HG02763 (cell line): ENCODE measurements around the gene PCYT2.

ENCODE experiments used
- ATAC-seq: cut with Tn5 transposase; IDR thresholded peaks from one replicate; pipeline ENCODE4 v1.9.1; 2021; ENCODE audit warnings: mild to moderate bottlenecking, moderate library complexity; ENCODE audit not compliant: unreplicated experiment

PCYT2 gene

DNA sequence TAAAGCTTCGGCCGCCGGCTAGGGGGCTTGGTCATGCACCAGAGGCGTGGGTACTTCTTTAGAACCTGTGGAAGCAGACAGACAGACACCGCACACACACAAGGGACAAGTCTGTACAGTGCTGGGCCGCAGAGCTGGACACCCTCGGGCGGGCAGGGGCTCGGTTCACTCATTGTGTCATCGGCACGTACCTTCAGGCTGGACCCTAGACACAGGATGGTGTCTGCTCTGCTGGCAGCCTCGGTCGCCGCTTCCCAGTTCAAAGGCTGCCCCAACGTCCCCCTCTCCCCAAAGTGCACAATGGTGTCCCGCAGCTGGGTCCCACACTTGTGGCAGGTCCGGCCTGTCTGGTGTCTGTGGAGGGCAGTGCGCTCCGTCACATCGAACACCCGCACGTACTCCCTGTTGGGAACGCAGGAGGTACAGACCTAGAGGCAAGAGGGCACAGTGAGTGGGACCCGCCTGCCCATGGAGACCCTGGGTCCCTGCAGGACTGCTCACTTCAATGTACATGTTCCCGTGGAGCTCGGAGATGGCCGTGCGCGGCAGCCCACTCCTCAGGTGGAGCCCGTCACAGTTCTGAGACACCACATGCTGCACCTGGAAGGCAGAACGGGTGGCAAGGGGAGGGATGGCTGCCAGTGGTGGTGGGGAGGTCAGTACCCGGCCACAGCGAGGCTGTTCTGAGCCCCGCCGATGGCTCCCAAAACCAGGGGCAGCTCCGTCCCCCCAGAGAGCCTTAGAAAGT is 3.1 kb upstream of the PCYT2 start:
- no peak for ATAC-seq

DNA sequence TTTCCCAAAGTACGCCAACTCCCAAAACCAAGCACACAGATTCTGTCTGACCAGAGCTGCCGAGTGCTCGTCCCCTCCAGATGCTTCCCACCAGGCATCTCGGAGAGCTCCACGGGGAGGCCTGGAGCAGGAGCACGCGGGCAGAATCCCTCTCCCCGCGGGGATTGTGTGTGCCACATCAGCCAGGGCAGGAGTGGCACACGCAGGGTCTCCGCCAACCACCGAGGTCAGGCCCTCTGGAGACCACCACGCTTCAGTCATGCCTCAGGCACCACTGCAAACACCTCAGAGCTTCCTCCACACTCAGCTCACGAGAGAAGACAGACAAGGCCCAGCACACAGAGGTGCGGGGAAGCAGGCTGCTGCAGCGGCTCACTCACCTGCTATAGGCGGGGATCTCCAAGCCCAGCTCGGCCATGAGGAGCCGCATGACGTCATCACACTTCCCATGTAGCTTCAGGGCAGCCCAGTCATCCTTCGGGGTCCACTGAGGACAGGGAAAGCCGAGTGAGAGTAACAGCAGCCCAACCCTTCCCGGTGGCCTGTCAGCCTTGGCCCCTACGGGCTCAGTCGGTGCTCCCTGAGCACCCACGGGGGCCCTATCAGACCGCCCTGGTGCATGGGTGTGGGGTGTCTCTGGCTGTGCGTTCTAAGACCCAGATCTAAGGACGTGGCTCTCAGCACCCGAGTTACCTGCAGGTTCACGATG is 2.3 kb upstream of the PCYT2 start:
- no peak for ATAC-seq

DNA sequence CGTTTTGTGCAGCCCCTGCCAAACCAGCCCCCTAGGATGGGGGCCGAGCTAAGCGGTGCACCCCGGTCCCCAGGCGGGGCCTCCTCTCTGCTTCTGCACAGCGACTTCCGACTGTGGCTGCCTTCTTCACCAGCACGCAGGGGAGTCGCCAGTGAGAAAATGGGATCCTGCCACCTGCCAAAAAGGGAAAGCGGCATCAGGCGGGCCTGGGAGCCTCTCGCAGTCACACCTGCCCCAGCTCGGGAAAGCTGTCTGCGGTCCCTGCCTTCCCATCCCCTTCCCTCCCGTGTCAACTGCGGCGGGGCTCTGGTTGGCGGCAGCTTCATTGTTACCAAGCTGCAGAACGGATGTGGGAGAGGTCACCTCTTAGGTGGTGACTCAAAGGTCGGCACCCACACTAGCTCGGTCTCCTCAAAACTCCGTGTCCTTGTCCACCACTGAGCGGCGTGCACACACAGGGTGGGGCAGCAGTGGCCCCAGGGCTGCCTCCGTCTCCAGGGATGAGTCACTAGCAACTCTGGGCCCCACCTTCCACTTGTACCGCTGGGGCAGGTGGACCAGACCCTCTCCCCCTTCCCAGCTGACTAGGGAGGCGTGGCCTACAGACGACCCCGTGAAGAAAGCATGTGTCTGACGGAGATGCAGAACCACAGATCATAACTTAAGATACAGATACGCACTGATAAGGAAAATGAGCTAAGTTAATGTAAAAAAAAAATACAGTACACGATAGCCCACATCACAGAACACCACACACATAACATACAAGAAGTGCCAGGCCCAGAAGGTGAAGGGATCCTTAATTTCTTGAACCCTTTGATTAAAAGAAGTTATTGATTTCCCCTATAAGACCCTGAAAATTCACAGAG is 1.5 kb upstream of the PCYT2 start:
- ATAC-seq = no peak

DNA sequence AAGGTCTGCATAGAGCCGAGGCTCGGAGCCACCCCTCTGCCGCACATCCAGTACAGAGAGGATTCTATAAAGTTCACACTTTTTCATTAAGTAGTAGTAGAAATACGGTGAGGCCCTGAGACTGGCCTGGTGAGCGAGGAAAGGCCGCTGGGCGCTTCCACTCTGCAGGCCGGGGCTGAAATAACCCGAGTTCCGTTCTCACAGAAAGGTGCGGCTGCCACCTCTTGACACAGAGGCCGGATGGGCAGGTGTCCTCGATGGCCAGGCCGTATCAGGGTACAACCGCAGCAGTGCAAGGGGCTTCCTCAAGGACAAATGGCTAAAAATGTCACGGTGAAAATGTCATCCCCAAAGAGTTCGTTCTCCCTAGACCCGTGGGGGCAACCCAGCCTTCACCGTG is 770 bp upstream of the PCYT2 start:
- ATAC-seq = no peak

DNA sequence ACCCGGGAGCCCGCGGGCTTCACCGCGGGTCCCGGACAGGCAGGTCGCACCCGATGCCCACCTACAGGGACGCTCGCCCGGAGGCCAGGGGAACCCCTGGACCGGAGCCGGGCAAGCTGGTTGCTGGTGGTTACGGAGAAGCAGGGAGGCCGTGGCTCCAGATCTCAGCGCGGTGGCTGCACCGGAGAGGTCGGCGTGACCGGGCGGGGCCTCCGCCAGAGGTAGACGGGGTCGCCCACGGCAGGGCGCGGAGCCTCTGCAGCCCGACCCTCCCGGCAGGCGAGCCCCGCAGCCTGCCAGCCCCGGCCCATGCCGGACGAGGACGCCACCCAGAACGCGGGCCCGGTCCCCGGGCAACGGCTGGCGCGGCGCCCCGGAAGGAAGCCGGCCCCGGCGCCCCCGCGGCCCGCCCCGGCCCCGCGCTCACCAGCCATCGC is 341 bp downstream of the PCYT2 start:
- no peak for ATAC-seq

DNA sequence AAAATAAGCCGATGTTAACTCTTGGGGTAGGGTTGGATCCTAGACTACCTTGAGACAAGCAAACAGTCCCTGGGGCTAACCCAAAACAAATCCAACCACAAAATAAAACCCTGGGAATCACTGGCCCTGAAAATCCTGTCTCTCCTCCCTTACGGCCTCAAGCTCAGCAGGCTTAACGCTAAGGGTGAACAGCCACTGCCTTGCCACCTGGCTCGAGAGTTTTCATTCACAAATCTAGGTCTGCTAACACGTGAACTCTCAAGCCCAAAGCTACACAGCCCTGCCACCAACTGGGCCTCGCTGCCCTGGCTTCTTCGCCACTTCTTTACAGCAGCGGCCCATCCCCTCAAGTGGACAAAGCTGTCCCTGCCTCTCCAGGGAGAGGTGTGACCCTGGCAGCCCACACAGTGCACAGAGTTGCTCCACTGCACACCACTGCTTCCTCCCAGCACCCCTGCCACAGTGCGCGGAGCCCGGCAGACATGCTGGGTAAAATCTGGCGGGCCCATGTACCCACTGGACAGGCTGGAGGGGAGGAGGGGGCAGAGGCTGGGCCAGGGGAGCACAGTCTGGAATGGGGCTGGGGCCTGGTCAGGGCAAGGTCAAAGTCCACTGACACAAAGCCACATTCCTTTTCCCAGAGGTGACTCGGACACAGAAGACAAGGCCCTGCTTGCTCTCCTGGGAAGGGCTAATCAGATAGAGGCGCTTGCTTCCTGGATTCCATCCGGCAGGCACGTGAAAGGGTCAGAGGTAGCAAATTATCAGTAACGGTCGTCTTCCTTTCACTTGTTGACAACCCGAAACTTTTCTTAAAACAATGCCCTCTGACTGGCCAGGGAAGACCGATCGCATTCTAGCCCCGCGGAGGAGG is 996 bp downstream of the PCYT2 start:
- no peak for ATAC-seq

DNA sequence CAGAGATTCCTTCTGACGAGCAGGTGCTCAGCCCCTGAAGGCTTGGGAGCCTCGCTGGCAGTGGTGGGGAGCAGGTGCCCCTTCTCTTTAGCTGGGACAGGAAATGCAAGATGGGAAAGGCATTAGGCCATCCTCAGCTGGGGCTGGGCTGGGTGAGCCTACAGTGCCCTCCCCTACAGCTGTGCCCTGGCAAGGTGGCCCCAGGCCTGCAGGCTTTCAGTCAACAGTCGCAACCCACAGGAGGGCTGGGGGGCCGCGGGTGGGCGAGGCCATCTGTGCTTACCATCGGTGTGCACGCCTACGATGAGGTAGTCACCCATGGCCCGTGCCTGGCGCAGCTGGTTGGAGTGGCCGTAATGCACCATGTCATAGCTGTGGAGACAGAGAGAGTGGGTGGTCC is 2.0 kb downstream of the PCYT2 start:
- ATAC-seq = no peak

DNA sequence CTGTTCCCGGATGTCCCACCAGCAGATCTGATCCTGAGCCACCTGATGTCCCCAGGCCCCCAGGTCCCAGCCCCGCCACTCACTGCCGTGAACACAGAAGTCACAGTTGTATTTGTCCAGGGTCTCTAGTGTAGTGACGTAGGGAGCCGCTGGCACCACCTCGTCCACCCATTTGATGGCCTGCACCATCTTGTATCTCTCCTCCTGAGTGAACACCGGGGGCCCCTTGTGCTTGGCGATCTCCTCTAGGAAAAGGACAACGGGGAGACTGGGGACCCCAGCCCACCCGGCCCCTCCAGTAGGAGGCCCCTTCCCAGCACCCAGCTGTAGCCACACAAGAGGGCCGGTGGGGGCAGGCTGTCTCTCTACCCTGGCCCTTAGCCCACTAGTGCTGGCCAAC is 2.4 kb downstream of the PCYT2 start:
- ATAC-seq = no peak

DNA sequence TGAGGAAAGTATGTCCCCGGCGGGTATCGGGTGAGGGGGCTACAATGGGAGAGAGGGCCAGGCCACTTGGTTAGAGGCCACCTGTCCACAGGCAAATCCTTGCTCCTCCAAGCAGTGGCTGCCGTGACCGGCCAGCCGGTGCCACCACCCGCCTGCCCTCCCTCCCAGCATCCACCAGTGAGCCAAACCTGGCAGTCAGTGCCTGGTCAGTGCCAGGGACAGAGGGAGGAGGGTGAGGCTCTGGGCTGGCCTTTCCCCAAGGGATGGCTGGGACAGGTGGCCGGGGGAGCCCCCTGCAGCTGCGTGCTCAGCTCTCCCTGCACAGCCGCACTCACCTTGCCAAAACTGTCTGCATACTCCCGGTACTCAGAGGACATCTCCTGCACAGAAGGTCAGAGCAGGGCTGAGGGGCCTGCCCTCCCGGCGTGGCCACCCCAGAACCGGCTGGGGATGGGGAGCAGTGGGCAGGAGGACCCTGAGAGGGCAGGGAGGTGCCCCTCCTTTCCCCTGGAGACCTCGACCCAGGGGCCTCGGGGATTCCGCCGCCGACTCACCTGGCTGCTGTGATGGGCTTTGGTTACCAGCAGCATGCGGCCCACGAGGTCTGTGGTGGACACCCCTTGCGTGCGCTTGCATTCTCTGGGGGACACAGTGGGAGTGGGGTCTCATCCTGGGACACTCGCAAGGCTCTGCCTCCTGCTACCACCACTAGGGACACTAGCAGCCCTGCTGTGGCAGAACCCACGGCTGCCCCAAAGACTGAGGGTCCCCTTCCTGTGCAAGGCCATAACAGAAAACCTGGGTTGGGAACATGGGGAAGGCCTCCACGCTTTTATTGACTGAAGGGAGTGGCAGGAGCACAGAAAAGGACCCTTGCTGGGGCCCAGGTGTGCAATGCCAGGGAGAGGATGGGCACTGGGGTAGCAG is 3.7 kb downstream of the PCYT2 start:
- no peak for ATAC-seq

DNA sequence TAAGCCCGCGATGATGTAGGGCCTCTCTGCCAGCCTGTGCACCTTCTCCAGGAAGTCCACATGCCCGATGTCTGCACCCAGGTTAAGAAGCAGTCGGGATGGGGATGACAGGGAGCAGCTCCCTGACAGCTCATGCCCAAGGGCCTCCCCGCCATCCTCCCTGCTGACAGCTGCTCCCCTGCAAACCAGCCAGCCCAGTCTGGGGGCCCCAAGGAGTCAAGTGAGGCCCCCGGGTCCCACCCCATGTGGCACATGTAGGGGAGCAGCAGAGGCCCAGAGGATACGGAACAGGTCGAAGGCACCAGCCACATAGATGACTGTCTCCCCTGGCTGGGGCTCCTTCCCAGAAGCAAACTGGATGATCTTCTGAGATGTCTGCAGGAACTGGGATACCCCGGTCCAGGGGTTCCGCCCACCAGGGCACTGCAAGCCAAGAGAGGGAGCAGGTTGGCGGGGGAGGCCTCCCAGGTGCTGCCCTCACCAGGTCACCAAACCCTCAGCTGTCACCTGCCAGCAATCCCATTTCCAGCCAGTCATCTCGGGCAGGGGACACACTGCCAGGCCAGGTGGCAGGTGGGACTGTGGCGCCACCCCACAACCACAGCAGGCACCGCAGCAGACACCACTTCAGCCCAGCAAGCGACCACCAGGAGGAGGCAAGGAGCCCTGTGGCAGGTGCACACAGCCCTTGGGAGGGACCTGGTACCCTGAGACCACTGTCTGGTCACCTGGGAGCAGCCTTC is 4.6 kb downstream of the PCYT2 start:
- no peak for ATAC-seq

DNA sequence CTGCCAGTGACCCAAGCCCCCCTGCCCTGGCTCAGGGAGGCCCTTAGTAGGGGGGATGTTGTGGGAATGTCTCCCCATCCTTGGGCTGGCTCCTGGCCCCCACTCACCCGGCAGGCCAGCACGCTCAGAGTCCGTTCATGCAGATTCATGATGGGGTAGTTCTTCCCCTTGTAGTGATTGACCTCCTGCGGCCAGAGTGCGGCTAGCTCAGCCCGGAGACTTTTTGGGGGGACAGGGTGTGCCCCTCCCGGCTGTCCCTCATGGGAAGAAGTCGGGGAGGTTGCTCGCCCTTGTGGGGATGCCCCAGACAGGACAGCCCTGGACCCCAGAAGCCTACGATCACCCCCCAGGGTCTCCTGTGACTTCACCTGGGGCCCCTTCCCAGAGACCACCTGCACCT is 5.2 kb downstream of the PCYT2 start:
- ATAC-seq = no peak

DNA sequence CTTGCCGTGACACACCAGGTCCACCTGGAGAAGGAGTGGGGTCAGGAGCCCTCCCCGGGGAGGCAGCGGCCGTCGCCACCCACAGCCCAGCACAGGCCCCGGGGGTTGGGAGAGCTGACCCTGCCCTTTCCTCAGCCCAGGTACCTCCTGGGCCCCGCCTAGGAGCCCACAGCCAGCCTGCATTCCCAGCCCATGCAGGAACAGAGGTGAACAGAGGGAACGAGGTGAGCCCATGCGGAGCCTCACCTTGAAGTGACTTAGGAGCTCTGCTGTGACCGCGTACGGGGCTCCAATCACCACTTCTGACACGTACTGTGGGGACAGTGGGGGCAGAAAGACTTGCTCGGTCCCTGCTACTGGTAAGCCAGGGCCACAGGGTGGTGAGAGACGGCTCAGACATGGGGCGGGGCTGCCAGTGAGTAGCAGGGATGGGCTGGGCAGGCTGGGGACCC is 5.7 kb downstream of the PCYT2 start:
- no peak for ATAC-seq

DNA sequence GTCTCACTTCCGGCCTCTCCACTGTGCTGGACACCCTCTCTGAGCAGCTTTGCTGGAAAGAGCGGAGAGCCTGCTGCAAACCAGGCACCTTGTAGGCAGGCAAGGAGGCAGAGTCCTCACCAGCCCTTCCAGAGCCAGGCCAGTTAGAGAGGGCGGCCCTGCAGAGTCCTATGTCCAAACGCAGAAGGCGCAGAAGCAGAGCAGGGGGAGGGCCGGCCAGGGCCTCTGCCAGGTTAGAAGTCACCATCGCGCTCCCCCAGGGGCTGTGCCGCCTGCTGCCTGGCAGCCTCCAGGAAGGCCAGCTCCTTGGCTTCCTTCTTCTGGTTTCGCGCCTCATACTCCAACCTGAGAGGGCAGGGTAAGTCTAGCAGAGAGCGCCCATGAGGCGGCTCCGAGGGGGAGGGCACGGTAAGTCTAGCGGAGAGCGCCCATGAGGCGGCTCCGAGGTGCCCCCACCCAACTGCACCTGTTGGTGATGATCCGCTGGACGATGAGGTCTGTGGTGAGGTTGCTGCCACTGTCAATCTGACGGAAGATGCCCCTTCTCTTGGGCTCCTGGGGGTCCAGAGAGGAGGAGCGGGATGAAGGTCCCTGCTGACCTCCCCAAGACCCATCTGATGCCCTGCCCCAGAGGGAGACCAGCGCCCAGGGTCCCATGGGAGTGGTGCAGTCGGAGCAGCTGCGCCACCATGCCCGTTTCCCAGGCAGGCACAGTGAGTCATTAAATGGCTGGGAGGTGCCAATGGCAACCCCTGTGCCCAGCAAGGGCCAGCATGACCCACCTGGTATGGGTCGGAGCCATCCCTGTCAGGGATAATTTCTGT is 6.4 kb downstream of the PCYT2 start:
- no peak for ATAC-seq

DNA sequence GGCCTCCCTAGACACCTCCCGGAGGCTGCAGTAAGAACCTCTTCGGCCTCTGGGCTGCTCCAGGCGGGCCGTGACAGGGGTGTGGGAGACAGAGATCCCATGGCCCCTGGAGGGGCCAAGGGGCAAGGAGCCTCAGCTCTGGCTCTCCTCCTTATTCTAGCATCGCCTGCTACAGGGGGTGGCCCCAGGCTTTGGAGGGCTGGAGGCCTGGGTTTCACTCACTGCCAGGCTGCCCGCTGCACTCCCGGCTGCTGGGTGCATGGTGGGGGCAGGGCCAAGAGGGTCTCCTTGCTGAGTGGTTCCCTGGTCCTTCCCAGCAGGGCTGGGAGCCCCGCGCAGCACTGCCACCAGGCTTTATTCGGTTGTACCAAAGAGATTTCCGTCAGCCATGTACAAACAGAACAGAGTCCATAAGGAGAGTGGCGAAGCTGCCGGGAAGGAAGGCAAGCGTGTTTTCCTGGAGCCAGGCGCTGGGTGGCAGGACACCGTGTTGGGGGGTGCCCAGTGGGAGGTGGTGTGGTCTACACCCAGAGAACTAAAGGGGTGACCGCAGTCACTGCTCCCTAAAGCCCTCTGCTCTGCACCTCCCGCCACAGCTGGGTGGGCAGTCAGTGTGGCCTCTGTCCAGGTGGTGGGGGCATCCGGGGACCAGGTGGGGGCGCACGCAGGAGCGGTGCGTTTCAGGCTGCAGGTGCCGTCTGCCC is 7.2 kb downstream of the PCYT2 start:
- no peak for ATAC-seq

DNA sequence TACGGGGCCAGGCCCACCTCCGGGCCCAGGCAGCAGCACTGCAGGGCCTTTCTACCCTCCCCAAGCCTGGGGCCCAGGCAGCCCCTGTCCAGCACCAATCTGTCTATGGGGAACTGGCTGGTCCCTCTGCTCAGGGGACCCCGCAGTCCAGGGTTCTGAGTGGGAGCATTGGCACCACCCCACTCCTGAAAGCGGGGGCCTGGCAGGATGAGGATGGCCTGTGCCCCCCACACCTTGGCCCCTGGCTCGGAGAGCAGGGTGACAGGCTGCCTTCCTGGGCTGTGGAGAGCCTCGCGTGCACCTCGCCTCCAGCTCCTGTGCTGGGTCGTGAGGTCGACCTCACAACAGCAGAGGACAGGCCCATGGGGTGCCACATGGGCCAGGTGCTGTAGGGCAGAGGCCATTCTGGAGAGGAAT is 7.8 kb downstream of the PCYT2 start:
- ATAC-seq = no peak

DNA sequence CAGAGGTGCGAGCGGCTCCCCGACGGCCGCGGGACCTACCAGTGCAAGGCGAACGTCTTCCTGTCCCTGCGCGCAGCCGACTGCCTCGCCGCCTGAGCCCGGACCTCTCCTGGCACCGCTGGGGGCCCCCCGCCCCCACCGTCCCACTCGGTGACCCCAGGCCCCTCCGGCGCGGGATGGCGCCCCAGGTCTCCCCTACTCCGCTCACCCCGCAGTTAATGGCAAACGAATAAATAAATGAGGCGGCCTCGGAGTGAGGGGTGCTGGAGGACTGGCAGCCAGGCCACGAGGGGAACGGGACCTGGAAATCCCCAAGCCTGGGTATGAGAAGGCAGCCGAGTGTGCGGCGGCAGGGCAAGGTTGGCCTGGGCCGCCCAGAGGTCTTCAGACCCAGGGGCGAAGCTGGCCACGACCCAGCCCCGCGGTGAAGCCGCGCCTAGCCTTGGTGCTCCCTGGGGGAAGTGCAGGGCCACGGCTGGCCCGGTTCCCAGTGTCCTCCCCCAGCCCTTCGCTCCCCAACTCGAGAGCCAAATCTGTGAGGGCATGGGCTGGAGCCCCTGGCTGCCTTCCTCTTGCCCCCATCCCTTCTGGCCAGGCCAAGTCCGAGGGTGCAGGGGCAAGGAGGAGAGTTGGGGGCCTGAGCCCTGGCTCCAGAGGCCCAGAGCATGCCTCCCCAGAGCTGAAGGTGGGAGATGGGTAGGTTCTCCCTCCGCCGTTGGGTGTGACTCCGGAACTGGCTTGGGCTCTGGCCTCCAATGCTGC is 8.4 kb downstream of the PCYT2 start:
- no peak for ATAC-seq
